HS-27A (cell line): ENCODE measurements around the gene C22orf23.

ENCODE experiments used
- DNase-seq: peaks from one replicate; pipeline ENCODE4 v3.0.0-alpha.2; 2012; ENCODE audit warnings: low read depth, missing footprints

C22orf23 gene

DNA sequence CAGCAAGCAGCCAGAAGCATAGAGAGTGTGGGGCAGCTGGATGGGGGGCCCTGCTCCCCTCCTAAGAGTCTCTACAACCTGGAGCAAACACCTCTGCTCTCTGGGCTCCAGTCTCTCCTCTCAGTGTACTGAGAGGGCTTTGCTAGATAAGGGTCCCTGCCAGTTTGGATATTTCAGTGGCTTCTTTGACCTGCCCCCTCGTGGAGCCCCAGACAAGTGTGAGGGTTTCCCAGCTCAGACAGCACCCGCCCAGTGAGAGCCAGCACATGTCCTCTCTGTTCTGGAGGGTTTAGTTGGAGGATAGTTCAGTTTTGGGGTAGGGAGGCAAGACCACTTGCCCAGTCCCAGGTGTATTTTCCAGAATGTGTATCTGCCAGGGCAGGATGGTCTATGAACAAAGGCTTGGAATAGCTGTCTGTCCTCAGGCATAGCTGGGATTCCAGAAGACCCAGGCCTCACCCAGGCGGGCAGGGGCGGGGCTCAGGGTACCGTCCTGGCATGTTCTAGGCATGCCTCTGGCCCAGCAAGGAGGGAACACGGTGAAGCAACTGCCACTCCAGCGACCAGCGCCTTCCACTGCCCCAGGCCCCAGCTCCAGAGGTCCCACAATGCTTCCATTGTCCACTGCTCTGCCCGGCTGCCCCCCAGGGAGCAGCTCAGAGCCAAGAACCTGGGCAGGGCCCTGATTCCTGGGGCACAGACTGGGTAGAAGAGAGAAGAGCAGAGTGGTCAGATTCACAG lies 54.8 kb downstream of the C22orf23 start:
- DNase-seq = no peak

GRCh38 chr22:37897807-37898206 lies 55.6 kb downstream of the C22orf23 start:
- no peak for DNase-seq

DNA sequence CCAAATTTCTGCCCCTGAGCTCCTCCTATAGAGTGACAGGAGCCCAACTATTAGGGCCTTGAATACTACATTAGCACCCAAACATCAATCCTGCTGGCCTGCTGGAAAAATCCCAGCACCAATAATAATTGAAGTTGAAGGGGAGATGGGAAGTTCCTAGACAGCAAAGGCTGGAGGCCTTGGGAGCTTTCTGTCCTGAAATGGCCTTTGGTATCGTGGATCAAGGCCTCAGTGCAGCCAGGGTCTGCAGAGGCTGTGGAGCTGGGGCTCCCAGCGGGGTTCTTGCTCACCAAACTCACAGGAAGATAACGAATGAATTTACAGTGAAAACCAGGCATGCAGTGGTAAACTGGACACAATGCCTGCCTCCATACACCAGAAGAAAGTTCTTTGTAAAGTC lies 56.5 kb downstream of the C22orf23 start:
- no peak for DNase-seq

GRCh38 chr22:37896181-37896592 lies 57.2 kb downstream of the C22orf23 start:
- no peak for DNase-seq

DNA sequence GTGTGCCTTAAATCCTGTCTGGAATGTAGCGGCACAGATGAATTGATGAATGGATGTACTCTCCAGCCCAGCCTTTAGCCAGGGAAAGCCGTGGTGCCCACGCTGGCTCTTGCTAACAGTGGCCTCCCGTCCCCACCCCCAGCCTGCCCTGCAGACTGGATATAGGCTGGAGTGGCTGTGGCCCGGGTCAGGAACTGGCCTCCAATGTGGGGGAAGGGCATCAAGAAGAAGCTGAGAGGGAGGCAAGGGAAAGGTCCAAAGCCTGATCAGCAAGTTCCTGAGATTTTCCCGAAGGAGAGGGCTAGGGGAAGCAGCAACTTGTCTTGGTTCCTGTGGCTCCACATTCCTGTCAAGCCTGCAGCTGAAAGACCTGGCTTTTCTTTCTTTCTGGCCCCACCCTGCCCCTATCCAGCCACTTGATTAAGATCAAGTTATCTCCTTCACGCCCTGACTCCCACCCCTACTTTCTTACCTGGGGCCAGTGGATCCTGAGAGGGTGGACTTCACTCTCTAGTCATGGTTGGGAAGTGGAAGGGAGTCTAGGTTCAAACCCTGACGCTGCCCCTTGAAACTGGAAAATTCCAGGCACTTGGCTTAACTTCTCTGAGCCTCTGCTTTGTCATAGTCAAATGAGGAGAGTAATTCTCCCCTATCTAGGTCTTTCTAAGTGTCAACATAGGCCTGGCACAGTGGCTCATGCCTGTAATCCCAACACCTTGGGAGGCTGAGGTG lies 58.3 kb downstream of the C22orf23 start:
- no peak for DNase-seq

DNA sequence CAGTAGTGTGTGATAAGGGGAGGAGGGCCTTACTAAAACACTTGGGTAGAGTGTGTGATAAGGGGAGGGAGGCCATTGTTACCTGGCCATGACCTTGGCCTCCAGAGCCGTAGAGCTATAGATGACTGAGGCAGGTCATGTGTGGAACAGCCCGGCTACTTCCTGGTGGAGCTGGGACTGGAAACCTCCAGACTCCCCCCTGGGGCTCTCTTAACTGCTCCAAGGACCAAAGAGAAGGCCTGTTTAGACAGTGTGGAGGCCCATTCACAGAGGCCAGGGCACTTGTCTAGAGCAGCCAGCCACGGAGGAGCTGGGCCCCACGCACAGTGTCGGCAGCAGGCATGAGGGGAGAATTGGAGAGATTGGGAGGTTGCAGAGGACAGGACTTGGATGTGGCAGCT lies 59.8 kb downstream of the C22orf23 start:
- DNase-seq = no peak
